Activated naive CD4-positive, alpha-beta T cell treated with anti-CD3 and anti-CD28 coated beads, Interleukin-2, amount 10 ng/mL, durations not matched to agents 7 days and 5 days (primary cell): Measurements from ENCODE around the gene PXDN.
"Not testable (repeated sequence)": the region's sequence is repeated elsewhere in the genome, so short reads cannot be mapped to it uniquely, and the experiment has no call there.

Source experiments
- CTCF ChIA-PET: fragments of 350-600 bp; sonication (Branson Sonifier 250); formaldehyde crosslinking; loops from one replicate; lab custom pipeline; 2021; ENCODE audit warnings: antibody characterized with exemption; lab: Charles Lee
- DNase-seq: peaks from one replicate; pipeline ENCODE4 v3.0.0-alpha.2; 2020
- H3K27ac Mint-ChIP-seq: one replicate; pipeline ENCODE4 v1.8.0; 2021; ENCODE audit warnings: mild to moderate bottlenecking, moderate library complexity, mixed read lengths
- H3K27me3 Mint-ChIP-seq: one replicate; pipeline ENCODE4 v1.8.0; 2021; ENCODE audit warnings: mild to moderate bottlenecking, mixed read lengths
- H3K36me3 Mint-ChIP-seq: one replicate; pipeline ENCODE4 v1.8.0; 2021; ENCODE audit warnings: mixed read lengths
- H3K4me1 Mint-ChIP-seq: one replicate; pipeline ENCODE4 v1.8.0; 2021; ENCODE audit warnings: mixed read lengths
- H3K4me3 Mint-ChIP-seq: one replicate; pipeline ENCODE4 v1.8.0; 2021; ENCODE audit warnings: mild to moderate bottlenecking, moderate library complexity, mixed read lengths
- H3K9me3 Mint-ChIP-seq: one replicate; pipeline ENCODE4 v1.8.0; 2021; ENCODE audit warnings: mixed read lengths

Gene PXDN

GRCh38 chr2:1633936-1634587 is 110.3 kb downstream of the PXDN start:
- CTCF ChIA-PET: no interaction called here
- Mint-ChIP-seq H3K4me1 (no peaks in the 10 kb centered on the region), H3K27ac (no peak overlapping the region), H3K9me3 (no peaks in the 10 kb centered on the region), H3K4me3 (no peak overlapping the region), H3K36me3 (no peaks in the 10 kb centered on the region), H3K27me3 (peaks cover 10% of the 10 kb centered on the region)
- no peak for DNase-seq

DNA sequence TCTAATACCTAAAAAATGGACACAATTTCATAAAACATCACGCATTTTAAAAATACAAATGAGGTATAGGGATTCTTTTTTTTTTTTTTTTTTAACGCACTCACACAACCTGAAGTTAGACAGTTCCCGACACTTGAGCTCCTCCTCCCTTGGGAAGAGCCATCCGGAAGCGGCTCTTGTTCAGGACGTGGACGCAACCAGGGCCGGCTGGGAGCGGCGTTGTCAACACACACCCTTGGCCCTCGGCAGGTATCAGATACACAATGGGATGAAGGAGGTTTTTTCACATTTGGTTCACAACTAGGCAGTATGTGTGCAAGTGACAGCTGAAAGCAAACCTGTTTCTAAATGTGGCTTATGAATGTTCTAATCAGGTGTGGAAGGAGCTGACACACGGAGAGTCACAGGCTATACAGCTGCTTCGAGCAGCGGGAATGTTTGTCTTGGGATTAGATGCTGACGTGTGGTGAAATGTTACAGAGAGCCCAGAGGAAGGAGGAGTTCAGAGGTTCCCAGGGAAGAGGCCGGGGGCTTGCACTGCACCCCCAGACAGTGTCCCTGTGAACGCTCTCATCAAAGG is 111.1 kb downstream of the PXDN start:
- H3K27me3 Mint-ChIP-seq: peaks cover 10% of the 10 kb centered on the region
- no peak overlapping the region for H3K27ac Mint-ChIP-seq
- H3K9me3 Mint-ChIP-seq: no peaks in the 10 kb centered on the region
- no peaks in the 10 kb centered on the region for H3K4me1 Mint-ChIP-seq
- no peak for DNase-seq
- H3K36me3 Mint-ChIP-seq: no peaks in the 10 kb centered on the region
- CTCF ChIA-PET: no interaction called here
- no peak overlapping the region for H3K4me3 Mint-ChIP-seq

GRCh38 chr2:1632510-1632909 is 111.8 kb downstream of the PXDN start:
- Mint-ChIP-seq H3K4me1 (no peaks in the 10 kb centered on the region), H3K36me3 (no peaks in the 10 kb centered on the region), H3K27ac (no peak overlapping the region), H3K9me3 (no peaks in the 10 kb centered on the region), H3K4me3 (no peak overlapping the region), H3K27me3 (peaks cover 10% of the 10 kb centered on the region)
- CTCF ChIA-PET: no interaction called here
- DNase-seq: no peak

GRCh38 chr2:1632002-1632348 is 112.3 kb downstream of the PXDN start:
- no peak for DNase-seq
- Mint-ChIP-seq H3K4me3 (no peak overlapping the region), H3K27me3 (peaks cover 10% of the 10 kb centered on the region), H3K27ac (no peak overlapping the region), H3K4me1 (no peaks in the 10 kb centered on the region), H3K36me3 (no peaks in the 10 kb centered on the region), H3K9me3 (no peaks in the 10 kb centered on the region)
- CTCF ChIA-PET: no interaction called here

DNA sequence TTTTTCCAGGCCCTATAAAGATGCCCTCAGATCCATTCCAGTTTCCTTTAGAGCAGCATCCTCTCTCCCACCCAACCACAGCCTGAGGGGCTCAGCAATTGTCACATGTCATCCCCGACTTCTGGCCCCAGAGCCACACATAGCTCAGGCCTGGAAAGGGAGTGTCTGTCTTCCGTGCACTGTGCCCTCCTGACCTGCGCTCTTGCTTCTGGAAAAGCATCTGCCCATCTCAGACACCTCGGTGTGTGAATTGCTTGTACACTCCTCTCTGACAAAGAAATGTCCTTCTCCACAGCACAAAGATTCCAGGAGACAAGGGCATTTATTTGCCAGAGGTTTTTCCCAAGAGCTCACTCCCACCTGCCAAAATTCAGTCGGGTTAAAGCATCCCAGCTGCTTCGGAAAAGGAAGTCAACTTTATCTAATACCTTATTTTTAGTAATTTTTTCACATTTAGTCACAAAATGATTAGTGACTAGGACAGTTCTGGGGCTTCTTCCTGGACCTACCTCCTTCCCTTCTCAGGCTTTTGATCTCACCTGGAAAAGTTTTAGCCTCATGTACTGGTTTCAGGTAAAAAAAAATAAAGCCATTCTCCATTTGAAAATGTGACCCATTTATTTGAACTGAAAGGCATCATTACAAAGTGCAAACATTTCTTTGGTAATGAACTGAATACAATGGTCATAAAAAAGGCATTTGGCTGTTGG is 112.9 kb downstream of the PXDN start:
- Mint-ChIP-seq H3K36me3 (no peaks in the 10 kb centered on the region), H3K27ac (no peak overlapping the region), H3K27me3 (peaks cover 10% of the 10 kb centered on the region), H3K9me3 (no peaks in the 10 kb centered on the region), H3K4me1 (no peaks in the 10 kb centered on the region), H3K4me3 (no peak overlapping the region)
- CTCF ChIA-PET: no interaction called here
- DNase-seq: no peak

DNA sequence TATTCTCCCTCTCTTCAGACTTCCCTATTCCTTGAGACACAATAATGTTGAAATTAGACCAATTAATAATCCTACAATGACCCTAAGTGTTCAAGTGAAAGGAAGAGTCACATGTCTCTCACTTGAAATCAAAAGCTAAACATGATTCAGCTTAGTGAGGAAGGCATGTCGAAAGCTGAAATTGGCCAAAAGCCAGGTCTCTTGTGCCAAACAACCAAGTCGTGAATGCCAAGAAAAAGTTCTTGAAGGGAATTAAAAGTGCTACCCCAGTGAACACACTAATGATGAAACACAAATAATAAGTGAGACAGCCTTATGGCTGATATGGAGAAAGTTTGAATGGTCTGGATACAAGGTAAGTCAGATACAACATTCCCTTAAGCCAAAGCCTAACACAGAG is 115.4 kb downstream of the PXDN start:
- CTCF ChIA-PET: no interaction called here
- Mint-ChIP-seq H3K36me3 (no peaks in the 10 kb centered on the region), H3K4me1 (no peaks in the 10 kb centered on the region), H3K9me3 (no peaks in the 10 kb centered on the region), H3K4me3 (no peak overlapping the region), H3K27me3 (peaks cover 21% of the 10 kb centered on the region), H3K27ac (no peak overlapping the region)
- no peak for DNase-seq

DNA sequence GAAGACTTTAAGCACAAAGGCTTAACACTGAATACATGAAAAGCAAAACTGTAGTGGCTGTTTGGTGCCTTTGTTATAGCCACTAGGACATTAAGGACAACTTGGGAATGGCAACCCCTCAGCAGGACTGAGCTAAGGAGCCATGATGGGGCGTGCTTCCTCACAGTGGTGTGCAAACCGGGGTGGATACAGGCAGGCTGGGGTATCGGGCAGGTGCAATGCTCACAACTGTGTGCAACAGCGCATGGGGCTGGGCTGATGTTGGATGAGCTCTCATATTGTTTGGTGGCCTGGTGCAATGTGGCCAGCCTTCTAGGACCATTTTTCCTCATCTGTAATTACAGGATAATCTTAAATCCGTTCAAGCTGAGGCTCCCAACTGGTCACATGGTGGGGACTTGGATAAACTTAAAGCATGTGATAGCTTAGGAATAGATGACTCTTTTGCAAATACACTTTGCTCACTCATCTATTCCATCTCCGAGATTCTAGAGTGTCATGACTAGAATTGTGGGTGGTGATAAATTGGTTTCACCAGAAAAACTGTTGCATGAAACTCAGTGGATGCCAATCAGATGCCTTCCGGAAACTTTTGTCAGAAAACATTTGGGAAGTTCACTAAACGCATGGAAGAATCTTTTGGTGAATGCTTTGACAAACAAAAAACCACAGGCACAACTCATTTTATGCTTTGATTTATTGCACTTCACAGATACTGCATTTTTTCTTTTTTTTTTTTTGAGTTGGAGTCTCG is 116.5 kb downstream of the PXDN start:
- H3K4me3 Mint-ChIP-seq: no peak overlapping the region
- CTCF ChIA-PET: no interaction called here
- no peaks in the 10 kb centered on the region for H3K36me3 Mint-ChIP-seq
- H3K9me3 Mint-ChIP-seq: no peaks in the 10 kb centered on the region
- H3K4me1 Mint-ChIP-seq: no peaks in the 10 kb centered on the region
- no peak for DNase-seq
- peaks cover 21% of the 10 kb centered on the region for H3K27me3 Mint-ChIP-seq
- H3K27ac Mint-ChIP-seq: no peak overlapping the region

GRCh38 chr2:1626271-1626681 is 118.0 kb downstream of the PXDN start:
- no peaks in the 10 kb centered on the region for H3K36me3 Mint-ChIP-seq
- no peak for DNase-seq
- H3K27me3 Mint-ChIP-seq: peaks cover 13% of the 10 kb centered on the region
- no peaks in the 10 kb centered on the region for H3K4me1 Mint-ChIP-seq
- CTCF ChIA-PET: no interaction called here
- H3K9me3 Mint-ChIP-seq: no peaks in the 10 kb centered on the region
- H3K27ac Mint-ChIP-seq: no peak overlapping the region
- H3K4me3 Mint-ChIP-seq: no peak overlapping the region

DNA sequence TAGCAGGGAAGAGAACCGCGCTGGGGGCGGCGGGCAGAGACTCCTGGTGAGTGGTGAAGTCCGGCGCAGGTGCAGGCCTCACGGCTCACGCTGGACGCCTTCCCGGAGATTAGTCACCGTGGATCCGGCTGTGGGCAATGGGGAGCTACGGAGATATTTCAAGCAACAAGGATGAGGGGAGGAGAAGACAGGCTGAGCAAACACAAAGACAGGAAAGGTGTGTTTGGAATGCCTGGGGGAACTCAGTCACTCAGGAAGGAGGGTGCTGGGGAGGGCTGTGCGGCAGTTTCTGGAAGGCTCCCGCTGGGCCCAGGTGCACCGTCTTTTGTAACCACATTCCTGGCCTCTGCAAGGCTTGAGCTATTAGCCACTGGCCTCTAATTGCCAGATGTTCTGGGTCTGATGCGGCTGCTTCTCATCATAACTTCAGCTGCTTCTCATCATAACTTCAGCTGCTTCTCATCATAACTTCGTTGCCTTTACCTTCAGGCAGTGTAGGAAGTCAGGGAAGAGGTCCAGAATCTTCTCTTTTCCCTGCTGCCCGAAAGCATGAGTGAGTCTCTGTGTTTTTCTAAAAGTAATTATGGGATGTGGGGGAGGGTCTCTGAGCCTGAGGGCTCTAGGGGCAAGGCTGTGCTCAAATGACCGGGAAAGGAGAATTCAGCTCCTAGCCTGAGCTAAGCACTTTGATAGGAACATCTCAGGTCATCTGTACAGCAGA is 118.9 kb downstream of the PXDN start:
- Mint-ChIP-seq H3K4me1 (no peaks in the 10 kb centered on the region), H3K36me3 (no peaks in the 10 kb centered on the region), H3K4me3 (no peak overlapping the region), H3K27ac (no peak overlapping the region), H3K9me3 (no peaks in the 10 kb centered on the region), H3K27me3 (peaks cover 12% of the 10 kb centered on the region)
- no peak for DNase-seq
- CTCF ChIA-PET: no interaction called here

- H3K9me3 Mint-ChIP-seq: no peaks in the 10 kb centered on the region
- H3K4me1 Mint-ChIP-seq: no peaks in the 10 kb centered on the region
- H3K27me3 Mint-ChIP-seq: peaks cover 12% of the 10 kb centered on the region
- H3K4me3 Mint-ChIP-seq: no peak overlapping the region
- DNase-seq: no peak
- no peaks in the 10 kb centered on the region for H3K36me3 Mint-ChIP-seq
- CTCF ChIA-PET: no interaction called here
- H3K27ac Mint-ChIP-seq: no peak overlapping the region
These were observed 120.3 kb downstream of the PXDN start for GRCh38 chr2:1623906-1624445.

DNA sequence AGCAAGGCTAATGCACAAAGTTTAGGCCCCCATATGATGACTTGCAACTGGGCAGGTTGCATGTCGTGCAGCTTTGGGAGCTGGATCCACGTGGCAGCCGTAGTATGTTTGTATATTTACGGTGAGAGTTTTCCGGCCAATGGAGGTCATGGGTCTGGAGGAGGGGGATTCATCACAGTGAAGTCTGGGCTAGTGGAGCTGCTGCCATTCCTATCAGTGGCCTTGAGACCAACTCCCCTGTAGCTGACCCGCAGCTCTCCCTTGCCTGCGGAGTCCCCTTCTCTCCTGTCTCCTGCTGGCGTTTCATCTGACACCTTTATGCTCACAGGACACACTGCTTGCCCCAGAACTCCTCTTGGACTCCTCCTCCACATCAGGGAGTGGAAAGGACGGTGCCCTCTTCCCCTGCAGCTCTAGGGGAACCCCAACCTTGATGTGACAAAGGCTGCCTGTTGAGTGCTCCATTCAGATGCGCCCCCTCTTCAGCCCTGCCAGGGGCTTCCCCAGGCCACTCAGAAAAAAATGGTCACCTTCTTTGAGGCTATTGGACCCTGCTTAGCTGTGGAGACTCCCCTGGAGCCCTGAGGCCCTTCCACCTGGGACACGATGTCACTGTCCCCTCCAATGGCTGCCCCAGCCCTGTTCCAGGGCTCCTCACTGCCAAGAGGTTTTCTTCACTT is 121.7 kb downstream of the PXDN start:
- Mint-ChIP-seq H3K4me3 (no peak overlapping the region), H3K9me3 (no peaks in the 10 kb centered on the region)
- CTCF ChIA-PET: no interaction called here

GRCh38 chr2:1621976-1622375 is 122.3 kb downstream of the PXDN start:
- DNase-seq, H3K27ac Mint-ChIP-seq, CTCF ChIA-PET, H3K9me3 Mint-ChIP-seq, H3K4me1 Mint-ChIP-seq, H3K4me3 Mint-ChIP-seq, H3K36me3 Mint-ChIP-seq: not testable (repeated sequence)
- H3K27me3 Mint-ChIP-seq: peaks cover 12% of the 10 kb centered on the region

More for the DNA sequence above, 121.7 kb downstream of the PXDN start:
- no peak overlapping the region for H3K27ac Mint-ChIP-seq
- no peak for DNase-seq
- H3K27me3 Mint-ChIP-seq: peaks cover 12% of the 10 kb centered on the region
- no peaks in the 10 kb centered on the region for H3K4me1 Mint-ChIP-seq
- no peaks in the 10 kb centered on the region for H3K36me3 Mint-ChIP-seq

DNA sequence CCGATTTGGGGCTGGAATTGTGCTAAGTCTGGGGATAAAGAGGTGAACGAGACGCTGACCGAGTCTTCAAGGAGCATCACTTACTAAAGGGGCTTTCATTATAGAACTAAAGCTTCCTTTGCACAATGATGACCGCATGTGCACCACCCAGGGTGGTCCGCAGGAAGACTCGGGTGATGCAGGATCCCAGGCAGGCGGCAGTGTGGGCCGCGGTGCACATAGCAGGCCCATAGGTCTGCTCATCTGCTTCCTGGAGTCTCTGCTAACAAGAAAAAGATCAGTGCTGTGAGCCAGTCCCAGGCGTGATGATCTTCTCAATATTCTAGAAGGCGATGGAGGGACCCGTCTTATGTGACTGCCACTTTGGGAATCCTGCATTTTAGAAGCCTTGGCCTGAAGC is 122.8 kb downstream of the PXDN start:
- CTCF ChIA-PET: no interaction called here
- Mint-ChIP-seq H3K27me3 (peaks cover 12% of the 10 kb centered on the region), H3K4me3 (no peak overlapping the region), H3K9me3 (no peaks in the 10 kb centered on the region), H3K36me3 (no peaks in the 10 kb centered on the region), H3K4me1 (no peaks in the 10 kb centered on the region), H3K27ac (no peak overlapping the region)
- DNase-seq: no peak
